NT2/D1 (cell line): ENCODE measurements around the gene SH2D5.

Source experiments
- YY1 ChIP-seq: IDR thresholded peaks from 2 replicates; pipeline ENCODE4 v1.6.1; 2011; ENCODE audit not compliant: insufficient read length, insufficient read depth
- ZNF274 ChIP-seq: IDR thresholded peaks from 2 replicates; pipeline ENCODE4 v1.6.1; 2011; ENCODE audit warnings: mild to moderate bottlenecking, low read depth, low read length

- TF ChIP-seq ZNF274 (no peak), YY1 (no peak)
Measured at GRCh38 chr1:20721117-20722061, 11.1 kb downstream of the SH2D5 start.
